ENCODE measurements around the gene TPM1.
A peak's percentile ranks its signal among the peaks of the same experiment; 100 is the strongest.

DNA sequence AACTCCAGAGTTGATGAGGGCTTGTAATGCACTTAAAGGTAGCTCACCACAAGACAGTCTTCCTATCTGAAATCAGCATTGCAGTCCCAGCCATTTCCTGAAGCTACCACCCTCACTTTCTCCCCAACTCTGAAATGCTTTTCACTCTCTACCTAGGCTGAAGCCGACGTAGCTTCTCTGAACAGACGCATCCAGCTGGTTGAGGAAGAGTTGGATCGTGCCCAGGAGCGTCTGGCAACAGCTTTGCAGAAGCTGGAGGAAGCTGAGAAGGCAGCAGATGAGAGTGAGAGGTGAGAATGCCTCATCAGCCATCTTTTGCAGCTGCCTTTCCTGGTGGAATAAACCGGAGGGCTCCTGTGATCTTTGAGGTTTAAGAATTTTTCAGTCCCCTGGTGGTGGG is 14.3 kb downstream of the TPM1 start:
- TF ChIP-seq, protein P1, sequence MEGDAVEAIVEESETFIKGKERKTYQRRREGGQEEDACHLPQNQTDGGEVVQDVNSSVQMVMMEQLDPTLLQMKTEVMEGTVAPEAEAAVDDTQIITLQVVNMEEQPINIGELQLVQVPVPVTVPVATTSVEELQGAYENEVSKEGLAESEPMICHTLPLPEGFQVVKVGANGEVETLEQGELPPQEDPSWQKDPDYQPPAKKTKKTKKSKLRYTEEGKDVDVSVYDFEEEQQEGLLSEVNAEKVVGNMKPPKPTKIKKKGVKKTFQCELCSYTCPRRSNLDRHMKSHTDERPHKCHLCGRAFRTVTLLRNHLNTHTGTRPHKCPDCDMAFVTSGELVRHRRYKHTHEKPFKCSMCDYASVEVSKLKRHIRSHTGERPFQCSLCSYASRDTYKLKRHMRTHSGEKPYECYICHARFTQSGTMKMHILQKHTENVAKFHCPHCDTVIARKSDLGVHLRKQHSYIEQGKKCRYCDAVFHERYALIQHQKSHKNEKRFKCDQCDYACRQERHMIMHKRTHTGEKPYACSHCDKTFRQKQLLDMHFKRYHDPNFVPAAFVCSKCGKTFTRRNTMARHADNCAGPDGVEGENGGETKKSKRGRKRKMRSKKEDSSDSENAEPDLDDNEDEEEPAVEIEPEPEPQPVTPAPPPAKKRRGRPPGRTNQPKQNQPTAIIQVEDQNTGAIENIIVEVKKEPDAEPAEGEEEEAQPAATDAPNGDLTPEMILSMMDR (IDR thresholded peaks at IDR 0.05 in 2 of 3, conservative IDR thresholded peaks at IDR 0.05 in 1 of 3; ENCODE audit: borderline replicate concordance in 1 of 3, insufficient read depth in 1 of 3, low read depth in 2 of 3, low read length in 2 of 3): 0 out of 6 replicates have a peak, but pooled peaks of 1 of the 3 experiments have one; percentile 6
- TF ChIP-seq POLR2A (IDR thresholded peaks at IDR 0.05; ENCODE audit: borderline replicate concordance, extremely low read depth, insufficient read depth, insufficient read length) (no peak), EZH2 (IDR thresholded peaks at IDR 0.05) (no peak), ZFX (IDR thresholded peaks at IDR 0.05) (no peak), EGR1 (IDR thresholded peaks at IDR 0.05; ENCODE audit: low read depth) (no peak), RAD21 (IDR thresholded peaks at IDR 0.05; ENCODE audit: low read depth) (no peak), CEBPB (IDR thresholded peaks at IDR 0.05; ENCODE audit: low read depth) (no peak), EZH2phosphoT487 (IDR thresholded peaks at IDR 0.05; ENCODE audit: borderline replicate concordance) (no peak), POLR2AphosphoS5 (IDR thresholded peaks at IDR 0.05; ENCODE audit: low read depth, low read length) (no peak), SRF (IDR thresholded peaks at IDR 0.05; ENCODE audit: low read depth) (no peak), JUND (IDR thresholded peaks at IDR 0.05) (no peak)
- TF ChIP-seq, protein P2, sequence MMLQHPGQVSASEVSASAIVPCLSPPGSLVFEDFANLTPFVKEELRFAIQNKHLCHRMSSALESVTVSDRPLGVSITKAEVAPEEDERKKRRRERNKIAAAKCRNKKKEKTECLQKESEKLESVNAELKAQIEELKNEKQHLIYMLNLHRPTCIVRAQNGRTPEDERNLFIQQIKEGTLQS (IDR thresholded peaks at IDR 0.05): no peak
- TF ChIP-seq, protein P3, sequence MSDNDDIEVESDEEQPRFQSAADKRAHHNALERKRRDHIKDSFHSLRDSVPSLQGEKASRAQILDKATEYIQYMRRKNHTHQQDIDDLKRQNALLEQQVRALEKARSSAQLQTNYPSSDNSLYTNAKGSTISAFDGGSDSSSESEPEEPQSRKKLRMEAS (IDR thresholded peaks at IDR 0.05): no peak
- TF ChIP-seq, protein P4, sequence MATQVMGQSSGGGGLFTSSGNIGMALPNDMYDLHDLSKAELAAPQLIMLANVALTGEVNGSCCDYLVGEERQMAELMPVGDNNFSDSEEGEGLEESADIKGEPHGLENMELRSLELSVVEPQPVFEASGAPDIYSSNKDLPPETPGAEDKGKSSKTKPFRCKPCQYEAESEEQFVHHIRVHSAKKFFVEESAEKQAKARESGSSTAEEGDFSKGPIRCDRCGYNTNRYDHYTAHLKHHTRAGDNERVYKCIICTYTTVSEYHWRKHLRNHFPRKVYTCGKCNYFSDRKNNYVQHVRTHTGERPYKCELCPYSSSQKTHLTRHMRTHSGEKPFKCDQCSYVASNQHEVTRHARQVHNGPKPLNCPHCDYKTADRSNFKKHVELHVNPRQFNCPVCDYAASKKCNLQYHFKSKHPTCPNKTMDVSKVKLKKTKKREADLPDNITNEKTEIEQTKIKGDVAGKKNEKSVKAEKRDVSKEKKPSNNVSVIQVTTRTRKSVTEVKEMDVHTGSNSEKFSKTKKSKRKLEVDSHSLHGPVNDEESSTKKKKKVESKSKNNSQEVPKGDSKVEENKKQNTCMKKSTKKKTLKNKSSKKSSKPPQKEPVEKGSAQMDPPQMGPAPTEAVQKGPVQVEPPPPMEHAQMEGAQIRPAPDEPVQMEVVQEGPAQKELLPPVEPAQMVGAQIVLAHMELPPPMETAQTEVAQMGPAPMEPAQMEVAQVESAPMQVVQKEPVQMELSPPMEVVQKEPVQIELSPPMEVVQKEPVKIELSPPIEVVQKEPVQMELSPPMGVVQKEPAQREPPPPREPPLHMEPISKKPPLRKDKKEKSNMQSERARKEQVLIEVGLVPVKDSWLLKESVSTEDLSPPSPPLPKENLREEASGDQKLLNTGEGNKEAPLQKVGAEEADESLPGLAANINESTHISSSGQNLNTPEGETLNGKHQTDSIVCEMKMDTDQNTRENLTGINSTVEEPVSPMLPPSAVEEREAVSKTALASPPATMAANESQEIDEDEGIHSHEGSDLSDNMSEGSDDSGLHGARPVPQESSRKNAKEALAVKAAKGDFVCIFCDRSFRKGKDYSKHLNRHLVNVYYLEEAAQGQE (IDR thresholded peaks at IDR 0.05; ENCODE audit: low read depth): no peak

Data from HCT116 (cell line).